ENCODE data around the gene OLFML2A.
"Not testable (repeated sequence)": the region's sequence is repeated elsewhere in the genome, so short reads cannot be mapped to it uniquely, and the experiment has no call there.

OLFML2A gene

DNA sequence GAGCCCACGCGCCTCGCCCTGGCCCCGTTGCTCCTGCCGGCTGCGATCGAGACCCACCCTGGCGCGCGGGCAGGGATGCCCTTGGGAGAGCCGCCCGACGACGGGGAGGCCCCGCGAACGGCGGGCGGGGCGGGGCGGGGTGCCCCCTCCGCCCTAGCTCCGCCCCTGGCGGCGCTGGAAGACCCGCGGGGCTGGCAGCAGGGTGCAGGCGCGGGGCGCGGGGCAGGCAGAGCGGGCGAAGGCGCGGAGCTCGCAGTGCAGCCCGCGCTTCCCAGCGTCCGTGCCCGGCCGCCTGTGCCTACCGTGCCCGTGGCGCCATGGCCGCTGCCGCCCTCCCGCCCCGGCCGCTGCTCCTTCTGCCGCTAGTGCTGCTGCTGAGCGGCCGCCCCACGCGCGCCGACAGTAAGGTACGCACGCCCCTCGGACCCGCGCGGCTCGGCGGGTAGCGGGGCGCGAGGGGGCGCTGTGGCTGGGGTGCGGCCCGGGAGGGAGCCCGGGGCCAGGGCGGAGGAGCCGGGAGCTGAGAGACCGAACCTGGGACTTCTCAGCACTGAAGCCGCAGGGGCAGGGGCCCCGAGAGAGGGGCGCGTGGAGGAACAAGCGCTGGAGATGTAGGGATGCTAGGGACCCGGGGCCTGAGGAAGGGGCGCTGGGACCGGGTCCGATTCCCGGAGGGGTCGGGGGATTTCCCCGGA, at the start of gene OLFML2A:
OLFML2A (plus strand) TSS at position 180 of the 695 bp plus-strand sequence; CDS start at position 318, 138 bp downstream.
- in situ Hi-C loops (cut with MboI; ENCODE audit: low sequenced_read_pairs), result no loop called here
- Histone ChIP-seq H3K4me1 (0 out of 2 replicates have a peak, but pooled peaks cover 3% of the 10 kb centered on the region), H3K36me3 (replicated peaks) (no peaks in the 10 kb centered on the region), H3K27me3 (ENCODE audit: low read depth) (no peaks in the 10 kb centered on the region), H3K4me3 (peak within 1 kb of the TSS; percentile 40), H3K9me3 (no peaks in the 10 kb centered on the region)
- peak in 1 of 2 experiments; percentile 64 for DNase-seq (ENCODE audit: low spot score in 2 of 2)

GRCh38 chr9:124730772-124731171, 46.2 kb upstream of the OLFML2A start:
- DNase-seq (ENCODE audit: low spot score in 2 of 2), result no peak
- H3K4me1 ChIP-seq, result peaks cover 24% of the 10 kb centered on the region
- H3K27me3 ChIP-seq (ENCODE audit: low read depth), result no peaks in the 10 kb centered on the region
- no peaks in the 10 kb centered on the region for H3K36me3 ChIP-seq (replicated peaks)
- no peaks in the 10 kb centered on the region for H3K9me3 ChIP-seq
- H3K4me3 ChIP-seq, result no peak overlapping the region
- in situ Hi-C loops (cut with MboI; ENCODE audit: low sequenced_read_pairs), result no loop called here

- DNase-seq (ENCODE audit: low spot score in 2 of 2), result no peak
- H3K4me1 ChIP-seq, result peaks cover 25% of the 10 kb centered on the region
- no peak overlapping the region for H3K4me3 ChIP-seq
- in situ Hi-C loops (cut with MboI; ENCODE audit: low sequenced_read_pairs), result no loop called here
- no peaks in the 10 kb centered on the region for H3K27me3 ChIP-seq (ENCODE audit: low read depth)
- no peaks in the 10 kb centered on the region for H3K9me3 ChIP-seq
- H3K36me3 ChIP-seq (replicated peaks), result no peaks in the 10 kb centered on the region
Measured at GRCh38 chr9:124733964-124734740, 42.8 kb upstream of the OLFML2A start.

DNA sequence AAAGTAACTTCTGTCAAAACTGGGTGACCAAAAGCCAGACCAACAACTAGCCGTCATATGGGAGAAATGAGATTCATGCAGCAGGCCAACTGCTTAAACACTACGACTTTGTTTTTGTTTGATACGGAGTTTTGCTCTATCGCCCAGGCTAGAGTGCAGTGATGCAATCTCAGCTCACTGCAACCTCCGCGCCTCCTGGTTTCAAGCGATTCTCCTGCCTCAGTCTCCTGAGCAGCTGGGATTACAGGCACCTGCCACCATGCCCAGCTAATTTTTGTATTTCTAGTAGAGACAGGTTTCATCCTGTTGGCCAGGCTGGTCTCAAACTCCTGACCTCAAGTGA, 42.2 kb upstream of the OLFML2A start:
- H3K4me1 ChIP-seq, result peaks cover 25% of the 10 kb centered on the region
- DNase-seq (ENCODE audit: low spot score in 2 of 2); H3K9me3 ChIP-seq; H3K27me3 ChIP-seq (ENCODE audit: low read depth); H3K4me3 ChIP-seq; H3K36me3 ChIP-seq (replicated peaks); in situ Hi-C loops (cut with MboI; ENCODE audit: low sequenced_read_pairs): not testable (repeated sequence)

GRCh38 chr9:124735121-124735520, 41.8 kb upstream of the OLFML2A start:
- peaks cover 25% of the 10 kb centered on the region for H3K4me1 ChIP-seq
- in situ Hi-C loops (cut with MboI; ENCODE audit: low sequenced_read_pairs), result no loop called here
- no peaks in the 10 kb centered on the region for H3K9me3 ChIP-seq
- H3K4me3 ChIP-seq, result no peak overlapping the region
- H3K36me3 ChIP-seq (replicated peaks), result no peaks in the 10 kb centered on the region
- DNase-seq (ENCODE audit: low spot score in 2 of 2), result peak; percentile 41 to 84
- H3K27me3 ChIP-seq (ENCODE audit: low read depth), result no peaks in the 10 kb centered on the region

GRCh38 chr9:124738075-124738474, 38.9 kb upstream of the OLFML2A start:
- H3K27me3 ChIP-seq (ENCODE audit: low read depth); DNase-seq (ENCODE audit: low spot score in 2 of 2); H3K9me3 ChIP-seq; H3K4me3 ChIP-seq; H3K36me3 ChIP-seq (replicated peaks); in situ Hi-C loops (cut with MboI; ENCODE audit: low sequenced_read_pairs): not testable (repeated sequence)
- H3K4me1 ChIP-seq, result peaks cover 31% of the 10 kb centered on the region

DNA sequence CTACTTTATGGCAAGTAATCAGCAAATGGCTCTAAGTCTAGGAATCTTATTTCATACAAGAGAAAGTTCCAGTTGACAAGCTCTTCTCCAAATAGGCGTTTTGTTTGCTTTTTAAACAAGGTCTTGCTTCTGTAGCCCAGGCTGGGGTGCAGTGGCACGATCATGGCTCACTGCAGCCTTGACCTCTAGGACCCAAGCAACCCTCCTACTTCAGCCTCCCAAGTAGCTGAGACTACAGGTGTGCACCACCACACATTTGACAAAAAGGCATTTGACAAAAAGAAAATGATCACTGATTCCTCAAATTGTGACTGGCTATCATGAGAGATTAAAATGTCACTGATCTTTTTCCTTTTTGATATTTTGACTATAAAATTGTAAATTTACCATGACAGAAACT, 37.6 kb upstream of the OLFML2A start:
- no peaks in the 10 kb centered on the region for H3K27me3 ChIP-seq (ENCODE audit: low read depth)
- no peak for DNase-seq (ENCODE audit: low spot score in 2 of 2)
- H3K36me3 ChIP-seq (replicated peaks), result no peaks in the 10 kb centered on the region
- H3K4me3 ChIP-seq, result no peak overlapping the region
- peaks cover 32% of the 10 kb centered on the region for H3K4me1 ChIP-seq
- H3K9me3 ChIP-seq, result no peaks in the 10 kb centered on the region
- in situ Hi-C loops (cut with MboI; ENCODE audit: low sequenced_read_pairs), result no loop called here

DNA sequence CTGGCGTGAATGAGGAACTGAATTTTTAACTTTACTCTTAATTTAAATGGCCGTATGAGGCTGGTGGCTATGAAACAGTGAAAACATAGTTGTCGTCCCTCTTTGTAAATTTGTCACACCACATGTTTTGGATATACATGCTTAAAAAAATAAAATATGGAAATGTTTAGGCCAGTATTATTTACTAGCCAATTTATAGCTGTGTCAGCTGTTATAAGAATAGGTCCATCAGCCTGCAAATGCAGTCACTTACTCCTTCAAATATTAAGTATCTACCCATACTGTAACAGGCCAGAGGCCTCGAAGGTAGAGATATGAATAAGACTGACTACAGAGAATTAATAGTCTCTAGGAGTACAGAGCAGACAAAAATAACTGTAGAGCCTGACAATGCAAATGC, 35.8 kb upstream of the OLFML2A start:
- Histone ChIP-seq H3K36me3 (replicated peaks) (no peaks in the 10 kb centered on the region), H3K27me3 (ENCODE audit: low read depth) (no peaks in the 10 kb centered on the region), H3K4me1 (peaks cover 24% of the 10 kb centered on the region), H3K9me3 (no peaks in the 10 kb centered on the region), H3K4me3 (no peak overlapping the region)
- in situ Hi-C loops (cut with MboI; ENCODE audit: low sequenced_read_pairs), result no loop called here
- DNase-seq (ENCODE audit: low spot score in 2 of 2), result no peak

DNA sequence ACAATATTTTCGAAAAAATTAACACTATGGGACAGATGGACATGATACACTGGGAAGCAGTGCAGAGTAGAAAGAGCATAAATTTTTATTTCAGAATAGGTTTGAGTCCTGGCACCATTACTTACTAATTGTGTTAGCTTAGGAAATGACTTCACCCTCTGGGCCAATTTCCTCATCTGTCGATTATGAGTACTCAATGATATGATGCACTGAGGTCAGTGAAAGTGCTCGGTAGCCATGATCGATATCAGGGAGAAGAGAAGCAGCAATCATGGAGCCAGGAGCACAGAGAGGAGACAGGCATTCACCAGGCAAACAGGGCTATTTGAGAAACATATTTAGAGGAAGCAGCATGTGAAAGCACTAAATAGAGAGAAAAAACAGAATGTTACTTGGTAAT, 35.3 kb upstream of the OLFML2A start:
- Histone ChIP-seq H3K9me3 (no peaks in the 10 kb centered on the region; the same call in 1 of the 2 replicates), H3K4me1 (peaks cover 25% of the 10 kb centered on the region), H3K4me3 (no peak overlapping the region), H3K27me3 (ENCODE audit: low read depth) (no peaks in the 10 kb centered on the region), H3K36me3 (replicated peaks) (no peaks in the 10 kb centered on the region)
- DNase-seq (ENCODE audit: low spot score in 2 of 2), result no peak
- in situ Hi-C loops (cut with MboI; ENCODE audit: low sequenced_read_pairs), result no loop called here

DNA sequence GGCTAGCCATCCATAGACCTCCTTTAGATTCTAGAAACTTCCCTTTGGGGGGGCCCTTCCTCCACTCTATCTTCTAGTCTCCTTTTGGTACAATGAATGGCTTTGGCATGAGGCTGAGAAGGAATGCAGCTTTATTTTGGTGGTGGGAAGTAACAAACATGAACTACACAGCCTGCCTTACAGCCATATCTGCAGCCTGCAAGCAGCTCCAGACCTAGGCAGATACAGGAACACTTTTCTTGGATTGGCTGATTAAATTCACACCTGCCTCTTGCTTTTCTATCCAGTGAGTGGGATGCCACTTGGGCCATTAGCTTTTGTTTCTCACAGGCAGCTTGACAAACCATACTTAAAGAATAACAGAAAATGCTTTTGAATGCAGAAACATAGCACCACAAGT, 34.0 kb upstream of the OLFML2A start:
- in situ Hi-C loops (cut with MboI; ENCODE audit: low sequenced_read_pairs), result no loop called here
- no peaks in the 10 kb centered on the region for H3K27me3 ChIP-seq (ENCODE audit: low read depth)
- H3K36me3 ChIP-seq (replicated peaks), result no peaks in the 10 kb centered on the region
- H3K4me3 ChIP-seq, result no peak overlapping the region
- H3K4me1 ChIP-seq, result peaks cover 25% of the 10 kb centered on the region
- no peaks in the 10 kb centered on the region; the same call in 1 of the 2 replicates for H3K9me3 ChIP-seq
- DNase-seq (ENCODE audit: low spot score in 2 of 2), result no peak

DNA sequence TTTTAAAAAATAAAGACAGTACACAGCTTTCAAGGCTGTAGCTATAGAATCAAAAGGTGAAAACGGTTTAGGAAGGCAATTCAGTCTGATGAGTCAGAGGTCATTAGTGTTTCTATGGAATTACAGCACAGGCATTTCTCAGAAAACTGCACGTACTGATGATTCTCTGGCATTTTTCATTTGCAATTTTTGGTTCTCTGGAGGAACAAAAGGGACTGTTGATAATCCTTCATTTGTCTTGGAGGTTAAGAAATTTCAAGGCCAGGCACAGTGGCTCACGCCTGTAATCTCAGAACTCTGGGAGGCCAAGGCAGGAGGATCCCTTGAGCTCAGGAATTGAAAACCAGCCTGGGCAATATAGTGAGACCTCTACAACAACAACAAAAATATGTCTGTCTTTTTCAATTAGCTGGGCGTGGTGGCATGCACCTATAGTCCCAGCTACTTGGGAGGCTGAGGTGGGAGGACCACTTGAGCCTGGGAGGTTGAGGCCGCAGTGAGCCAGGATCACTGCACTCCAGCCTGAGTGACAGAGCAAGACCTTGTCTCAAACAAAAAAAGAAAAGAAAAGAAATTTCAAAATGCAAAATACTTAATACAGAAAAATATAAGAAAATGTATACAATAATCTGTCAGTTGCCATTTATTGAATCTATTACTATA, 33.1 kb upstream of the OLFML2A start:
- no peaks in the 10 kb centered on the region for H3K27me3 ChIP-seq (ENCODE audit: low read depth)
- in situ Hi-C loops (cut with MboI; ENCODE audit: low sequenced_read_pairs), result no loop called here
- no peaks in the 10 kb centered on the region for H3K36me3 ChIP-seq (replicated peaks)
- DNase-seq (ENCODE audit: low spot score in 2 of 2), result peak; percentile 73 to 94
- H3K4me1 ChIP-seq, result peaks cover 25% of the 10 kb centered on the region
- H3K9me3 ChIP-seq, result no peaks in the 10 kb centered on the region; the same call in 1 of the 2 replicates
- no peak overlapping the region for H3K4me3 ChIP-seq

GRCh38 chr9:124747065-124747464, 29.9 kb upstream of the OLFML2A start:
- no peak for DNase-seq (ENCODE audit: low spot score in 2 of 2)
- Histone ChIP-seq H3K4me1 (peaks cover 29% of the 10 kb centered on the region), H3K27me3 (ENCODE audit: low read depth) (no peaks in the 10 kb centered on the region), H3K4me3 (no peak overlapping the region), H3K36me3 (replicated peaks) (no peaks in the 10 kb centered on the region), H3K9me3 (no peaks in the 10 kb centered on the region; the same call in 1 of the 2 replicates)
- in situ Hi-C loops (cut with MboI; ENCODE audit: low sequenced_read_pairs), result no loop called here

DNA sequence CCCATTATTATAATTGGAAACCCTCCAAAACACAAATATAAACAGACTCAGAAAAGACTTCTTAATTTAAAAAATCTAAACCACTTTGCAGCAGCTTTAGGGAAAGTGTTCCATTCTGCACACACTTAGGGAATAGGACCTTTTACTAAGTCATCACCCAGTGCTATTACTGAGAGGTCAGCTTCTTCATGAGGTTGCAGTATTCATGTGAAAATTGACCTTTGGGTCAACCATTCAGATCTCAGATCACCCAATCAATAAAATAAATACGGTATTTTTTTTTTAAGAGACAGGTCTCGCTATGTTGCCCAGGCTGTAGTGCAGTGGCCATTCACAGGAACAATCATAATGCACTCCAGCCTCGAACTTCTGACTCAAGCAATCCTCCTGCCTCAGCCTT, 27.6 kb upstream of the OLFML2A start:
- H3K36me3 ChIP-seq (replicated peaks), result no peaks in the 10 kb centered on the region
- DNase-seq (ENCODE audit: low spot score in 2 of 2), result no peak
- H3K4me1 ChIP-seq, result peaks cover 36% of the 10 kb centered on the region
- H3K4me3 ChIP-seq, result no peak overlapping the region
- H3K9me3 ChIP-seq, result no peaks in the 10 kb centered on the region; the same call in 1 of the 2 replicates
- in situ Hi-C loops (cut with MboI; ENCODE audit: low sequenced_read_pairs), result no loop called here
- no peaks in the 10 kb centered on the region for H3K27me3 ChIP-seq (ENCODE audit: low read depth)

DNA sequence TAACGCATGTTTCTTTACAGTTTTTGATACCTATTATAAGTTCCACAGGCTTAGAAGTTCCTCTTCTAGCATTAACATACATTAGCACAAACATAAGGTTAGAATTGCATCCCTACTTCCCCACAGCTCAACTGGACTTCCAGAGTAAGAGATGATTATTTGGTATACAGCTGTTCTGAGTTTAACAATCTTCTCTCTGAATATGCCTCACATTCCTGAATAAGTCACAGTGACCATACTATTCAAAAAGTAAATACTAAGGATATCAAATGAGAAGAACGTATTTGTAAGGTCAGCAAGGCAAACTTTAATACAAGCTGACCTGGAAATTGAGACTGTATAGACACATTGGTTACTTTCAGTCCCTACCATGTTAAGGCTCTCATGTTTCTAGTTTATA, 27.2 kb upstream of the OLFML2A start:
- no peak for DNase-seq (ENCODE audit: low spot score in 2 of 2)
- no peak overlapping the region for H3K4me3 ChIP-seq
- in situ Hi-C loops (cut with MboI; ENCODE audit: low sequenced_read_pairs), result no loop called here
- no peaks in the 10 kb centered on the region for H3K36me3 ChIP-seq (replicated peaks)
- peaks cover 31% of the 10 kb centered on the region for H3K4me1 ChIP-seq
- H3K27me3 ChIP-seq (ENCODE audit: low read depth), result no peaks in the 10 kb centered on the region
- H3K9me3 ChIP-seq, result no peaks in the 10 kb centered on the region; the same call in 1 of the 2 replicates
